Liver (tissue), 9 donors: ENCODE results near the gene SETBP1. TPM values are rescaled to one million over a fixed set of nuclear protein-coding genes. Genes with fewer than 3 reads are reported as not detected.

Experiments
- DNase-seq: peaks from one replicate; pipeline ENCODE4 v3.0.0-alpha.2; 2017; ENCODE audit warnings: low spot score
- H3K27ac ChIP-seq, 2 donors: one replicate each; pipeline ENCODE4 v1.7.0; 2013; ENCODE audit warnings: inconsistent platforms in 2 of 2, low read length in 2 of 2, control low read depth in 1 of 2, low read depth in 1 of 2, mild to moderate bottlenecking in 1 of 2
- H3K27me3 ChIP-seq, 4 donors: one replicate each; pipeline versions ENCODE4 v1.6.1 to v1.7.0; 2013; ENCODE audit warnings: low read length in 3 of 4, inconsistent platforms in 1 of 4, mild to moderate bottlenecking in 1 of 4, moderate library complexity in 1 of 4; ENCODE audit not compliant: control insufficient read depth in 4 of 4, insufficient read depth in 4 of 4
- H3K36me3 ChIP-seq, 4 donors: one replicate each; pipeline versions ENCODE4 v1.6.1 to v1.7.0; 2013; ENCODE audit warnings: low read length in 3 of 4, mild to moderate bottlenecking in 3 of 4, low read depth in 1 of 4, moderate library complexity in 1 of 4; ENCODE audit not compliant: control insufficient read depth in 4 of 4, insufficient read depth in 3 of 4
- H3K4me1 ChIP-seq, 4 donors: one replicate each; pipeline versions ENCODE4 v1.6.1 to v1.7.0; 2013; ENCODE audit warnings: low read length in 3 of 4, mild to moderate bottlenecking in 3 of 4, moderate library complexity in 1 of 4; ENCODE audit not compliant: control insufficient read depth in 4 of 4, insufficient read depth in 4 of 4
- H3K4me3 ChIP-seq, 3 donors: one replicate each; pipeline versions ENCODE4 v1.6.1 to v1.7.0; 2013; ENCODE audit warnings: low read length in 3 of 3, control low read depth in 1 of 3, low read depth in 1 of 3, mild to moderate bottlenecking in 1 of 3
- H3K9ac ChIP-seq, 2 donors: one replicate each; pipeline ENCODE4 v1.7.0; 2013; ENCODE audit warnings: low read length in 2 of 2, mild to moderate bottlenecking in 2 of 2, moderate library complexity in 2 of 2, control low read depth in 1 of 2, low read depth in 1 of 2
- H3K9me3 ChIP-seq, 4 donors: one replicate each; pipeline versions ENCODE4 v1.6.1 to v1.7.0; 2013; ENCODE audit warnings: low read length in 3 of 4; ENCODE audit not compliant: control insufficient read depth in 4 of 4
- ATF3 ChIP-seq: IDR thresholded peaks from 2 replicates; pipeline ENCODE4 v1.6.1; 2016; ENCODE audit warnings: antibody characterized with exemption
- CTCF ChIP-seq: fragments of 150-350 bp; IDR thresholded peaks from 2 replicates; pipeline ENCODE4 v1.5.1; 2017; ENCODE audit warnings: improper control_type of control experiment, low read depth, low read length; ENCODE audit not compliant: missing input control
- EGR1 ChIP-seq, 2 donors: IDR thresholded peaks; 2 replicates each; pipeline ENCODE4 v1.6.1; 2016 to 2018; ENCODE audit warnings: antibody characterized with exemption in 2 of 2, low read depth in 2 of 2
- FOXA1 ChIP-seq: IDR thresholded peaks from 2 replicates; pipeline ENCODE4 v1.6.1; 2016; ENCODE audit warnings: antibody characterized with exemption
- FOXA2 ChIP-seq: IDR thresholded peaks from 2 replicates; pipeline ENCODE4 v1.6.1; 2016; ENCODE audit warnings: antibody characterized with exemption
- GABPA ChIP-seq, 2 donors: IDR thresholded peaks in 1 of 2; conservative IDR thresholded peaks in 1 of 2; 2 replicates each; pipeline ENCODE4 v1.6.1; 2016; ENCODE audit warnings: antibody characterized with exemption in 2 of 2, mild to moderate bottlenecking in 1 of 2, moderate library complexity in 1 of 2
- HNF4A ChIP-seq, 2 donors: conservative IDR thresholded peaks; 2 replicates each; pipeline ENCODE4 v1.6.1; 2016; ENCODE audit warnings: antibody characterized with exemption in 2 of 2, mild to moderate bottlenecking in 2 of 2
- HNF4G ChIP-seq: IDR thresholded peaks from 2 replicates; pipeline ENCODE4 v1.6.1; 2016; ENCODE audit warnings: antibody characterized with exemption
- JUND ChIP-seq, 2 donors: IDR thresholded peaks; 2 replicates each; pipeline ENCODE4 v1.6.1; 2016; ENCODE audit warnings: antibody characterized with exemption in 2 of 2
- MAX ChIP-seq: IDR thresholded peaks from 2 replicates; pipeline ENCODE4 v1.6.1; 2016; ENCODE audit warnings: antibody characterized with exemption
- NR2F2 ChIP-seq: IDR thresholded peaks from 2 replicates; pipeline ENCODE4 v1.6.1; 2016; ENCODE audit warnings: antibody characterized with exemption
- RAD21 ChIP-seq, 2 donors: IDR thresholded peaks; 2 replicates each; pipeline ENCODE4 v1.6.1; 2016; ENCODE audit warnings: antibody characterized with exemption in 2 of 2, mild to moderate bottlenecking in 2 of 2
- REST ChIP-seq: IDR thresholded peaks from 2 replicates; pipeline ENCODE4 v1.6.1; 2016; ENCODE audit warnings: antibody characterized with exemption, mild to moderate bottlenecking
- RXRA ChIP-seq, 2 donors: IDR thresholded peaks; 2 replicates each; pipeline ENCODE4 v1.6.1; 2017 to 2018; ENCODE audit warnings: antibody characterized with exemption in 2 of 2, mild to moderate bottlenecking in 1 of 2
- SP1 ChIP-seq: IDR thresholded peaks from 2 replicates; pipeline ENCODE4 v1.6.1; 2018; ENCODE audit warnings: antibody characterized with exemption, mild to moderate bottlenecking
- TAF1 ChIP-seq: conservative IDR thresholded peaks from 2 replicates; pipeline ENCODE4 v1.6.1; 2016; ENCODE audit warnings: antibody characterized with exemption, mild to moderate bottlenecking
- YY1 ChIP-seq: IDR thresholded peaks from 2 replicates; pipeline ENCODE4 v1.6.1; 2016; ENCODE audit warnings: antibody characterized with exemption, mild to moderate bottlenecking
- ZBTB33 ChIP-seq: IDR thresholded peaks from 2 replicates; pipeline ENCODE4 v1.6.1; 2016; ENCODE audit warnings: antibody characterized with exemption
- WGBS: extraction: QIAGEN DNeasy Blood & Tissue Kit; methylation state at CpG from one replicate; pipeline ENCODE4 v1.1.7; 2013; 5-methylcytosine and 5-hydroxymethylcytosine counted together
- polyA plus RNA-seq, 2 donors: library from polyadenylated mRNA; stranded (reverse) in 1 of 2; unstranded in 1 of 2; fragments of 200-250 nt in 1 of 2; fragments of >200 nt in 1 of 2; fragmentation: Nextera tagmentation in 1 of 2; extraction: Ambion mirVana in 1 of 2; gene quantifications; one replicate each; pipeline versions ENCODE4 v1.2.1 to v1.2.3, GENCODE V29; 2013 to 2015
- total RNA-seq, 2 donors: library from RNA; depleted of rRNA; stranded (reverse); fragments of >200 nt; gene quantifications; one replicate each; pipeline ENCODE4 v1.2.3, GENCODE V29; 2014
- donor health status: healthy.
- donor health status: healthy.
- donor health status: healthy.
- donor health status: healthy.
- donor health status: healthy.

The SETBP1 gene
- total and polyA plus RNA-seq, 4 donors, result 2.5 to 15.8 (median 4.7) TPM

GRCh38 chr18:44996261-44996660, 315.6 kb downstream of the SETBP1 start:
- Histone ChIP-seq H3K36me3 (no peaks in the 10 kb centered on the region), H3K9me3 (no peaks in the 10 kb centered on the region), H3K4me3 (no peak overlapping the region), H3K27me3 (no peaks in the 10 kb centered on the region), H3K9ac (no peak overlapping the region), H3K4me1 (no peaks in the 10 kb centered on the region), H3K27ac (no peak overlapping the region)
- DNase-seq, result no peak
- 88% methylated on average over 3 of the region's 3 CpGs for WGBS
- TF ChIP-seq EGR1 (IDR thresholded peaks at IDR 0.05; ENCODE audit: low read depth in 2 of 2) (no peak), TAF1 (no peak), JUND (IDR thresholded peaks at IDR 0.05) (no peak), MAX (no peak), HNF4G (no peak), NR2F2 (no peak), REST (no peak), FOXA2 (no peak), RAD21 (IDR thresholded peaks at IDR 0.05) (no peak), RXRA (IDR thresholded peaks at IDR 0.05) (no peak), GABPA (IDR thresholded peaks at IDR 0.05 in 1 of 2, conservative IDR thresholded peaks at IDR 0.05 in 1 of 2) (no peak), YY1 (no peak), HNF4A (conservative IDR thresholded peaks at IDR 0.05) (no peak), FOXA1 (no peak)

- Histone ChIP-seq H3K9ac (no peak overlapping the region), H3K4me3 (no peak overlapping the region), H3K4me1 (no peaks in the 10 kb centered on the region), H3K27me3 (no peaks in the 10 kb centered on the region), H3K9me3 (no peaks in the 10 kb centered on the region), H3K27ac (no peak overlapping the region), H3K36me3 (no peaks in the 10 kb centered on the region)
- no peak for DNase-seq
- TF ChIP-seq JUND (IDR thresholded peaks at IDR 0.05), result no peak
- no peak for TF ChIP-seq RXRA (IDR thresholded peaks at IDR 0.05)
- no peak for TF ChIP-seq EGR1 (IDR thresholded peaks at IDR 0.05; ENCODE audit: low read depth in 2 of 2)
- TF ChIP-seq SP1, result no peak
- no peak for TF ChIP-seq CTCF
- no peak for TF ChIP-seq MAX
- TF ChIP-seq TAF1, result no peak
- TF ChIP-seq ZBTB33, result no peak
- no peak for TF ChIP-seq GABPA (IDR thresholded peaks at IDR 0.05 in 1 of 2, conservative IDR thresholded peaks at IDR 0.05 in 1 of 2)
- TF ChIP-seq RAD21 (IDR thresholded peaks at IDR 0.05), result no peak
- TF ChIP-seq FOXA1, result no peak
- TF ChIP-seq FOXA2, result no peak
- TF ChIP-seq ATF3, result no peak
- TF ChIP-seq REST, result no peak
- no peak for TF ChIP-seq NR2F2
- no peak for TF ChIP-seq YY1
- TF ChIP-seq HNF4A (conservative IDR thresholded peaks at IDR 0.05), result no peak
- no peak for TF ChIP-seq HNF4G
- 93% methylated on average over 2 of the region's 2 CpGs for WGBS
Measured at GRCh38 chr18:44997174-44997573, 316.5 kb downstream of the SETBP1 start.
